Measurements from ENCODE around the gene GIT2. TPM values are rescaled to one million over a fixed set of nuclear protein-coding genes. Genes with fewer than 3 reads are reported as not detected.

Gene GIT2
- total and polyA plus RNA-seq, 12 donors: 24.3 to 80.9 (median 56.0) TPM

GRCh38 chr12:110038741-110039084 lies 42.5 kb upstream of the GIT2 start:
- no peak for DNase-seq
- H3K27me3 ChIP-seq: no peaks in the 10 kb centered on the region
- peak overlapping the region; percentile 60 to 93 (median 71) for H3K27ac ChIP-seq
- H3K4me3 ChIP-seq: no peak overlapping the region
- H3K36me3 ChIP-seq (replicated peaks in 1 of 2): peaks cover 0 to 30% of the 10 kb centered on the region in 2 donors
- TF ChIP-seq CTCF (IDR thresholded peaks at IDR 0.05): no peak
- no peak for TF ChIP-seq POLR2A (IDR thresholded peaks at IDR 0.05)
- peaks cover 14 to 20% of the 10 kb centered on the region in 2 donors for H3K4me1 ChIP-seq (replicated peaks in 1 of 2)
- no peaks in the 10 kb centered on the region for H3K9me3 ChIP-seq (replicated peaks in 1 of 3)
- 38 to 45% (median 41%) methylated on average over 5 of the region's 5 CpGs for WGBS, 4 donors
- intact Hi-C loops (cut with DNase I): loop anchor here in 1 of 2 donors (5.0 kb wide), 1 partner anchor 41 kb away; the partner anchor contains the start of genes ANKRD13A and GIT2

- 73 to 92% (median 84%) methylated on average over 2 to 5 of the region's 5 CpGs for WGBS, 4 donors
- H3K27me3 ChIP-seq: no peaks in the 10 kb centered on the region
- H3K4me3 ChIP-seq: no peak overlapping the region
- no peak for DNase-seq
- TF ChIP-seq CTCF (IDR thresholded peaks at IDR 0.05): no peak
- TF ChIP-seq POLR2A (IDR thresholded peaks at IDR 0.05): no peak
- peaks cover 14 to 15% of the 10 kb centered on the region in 2 donors for H3K4me1 ChIP-seq (replicated peaks in 1 of 2)
- H3K27ac ChIP-seq: no peak overlapping the region
- no peaks in the 10 kb centered on the region for H3K9me3 ChIP-seq (replicated peaks in 1 of 3)
- H3K36me3 ChIP-seq (replicated peaks in 1 of 2): peaks cover 0 to 33% of the 10 kb centered on the region in 2 donors
- intact Hi-C loops (cut with DNase I): loop anchor here in 1 of 2 donors (5.0 kb wide), 1 partner anchor 40 kb away; the partner anchor contains the start of genes ANKRD13A and GIT2
These were observed 41.1 kb upstream of the GIT2 start for GRCh38 chr12:110037315-110037714.

- H3K27ac ChIP-seq: no peak overlapping the region
- peaks cover 0 to 40% of the 10 kb centered on the region in 2 donors for H3K36me3 ChIP-seq (replicated peaks in 1 of 2)
- H3K9me3 ChIP-seq (replicated peaks in 1 of 3): no peaks in the 10 kb centered on the region
- H3K4me3 ChIP-seq: no peak overlapping the region
- no peaks in the 10 kb centered on the region for H3K27me3 ChIP-seq
- 64 to 80% (median 75%) methylated on average over 7 of the region's 7 CpGs for WGBS, 4 donors
- TF ChIP-seq POLR2A (IDR thresholded peaks at IDR 0.05) (no peak), CTCF (IDR thresholded peaks at IDR 0.05) (no peak)
- intact Hi-C loops (cut with DNase I): loop anchor here in 1 of 2 donors (5.0 kb wide), 1 partner anchor 38 kb away; the partner anchor contains the start of genes ANKRD13A and GIT2
- peaks cover 14 to 15% of the 10 kb centered on the region in 2 donors for H3K4me1 ChIP-seq (replicated peaks in 1 of 2)
- no peak for DNase-seq
These were observed 39.5 kb upstream of the GIT2 start for GRCh38 chr12:110035534-110036104.

- no peak overlapping the region for H3K4me3 ChIP-seq
- H3K27ac ChIP-seq: no peak overlapping the region
- peaks cover 0 to 46% of the 10 kb centered on the region in 2 donors for H3K36me3 ChIP-seq (replicated peaks in 1 of 2)
- TF ChIP-seq CTCF (IDR thresholded peaks at IDR 0.05) (no peak), POLR2A (IDR thresholded peaks at IDR 0.05) (no peak)
- intact Hi-C loops (cut with DNase I): no loop called here
- 96 to 98% (median 98%) methylated on average over 3 of the region's 3 CpGs for WGBS, 4 donors
- peaks cover 5% of the 10 kb centered on the region in 2 donors for H3K4me1 ChIP-seq (replicated peaks in 1 of 2)
- no peak for DNase-seq
- no peaks in the 10 kb centered on the region for H3K27me3 ChIP-seq
- no peaks in the 10 kb centered on the region for H3K9me3 ChIP-seq (replicated peaks in 1 of 3)
These were observed 37.7 kb upstream of the GIT2 start for GRCh38 chr12:110033888-110034287.

All from adrenal gland (tissue), 12 donors.